A204.1 (cell line): ENCODE results near the gene VSTM2L.
"Not testable (repeated sequence)": the region's sequence is repeated elsewhere in the genome, so short reads cannot be mapped to it uniquely, and the experiment has no call there.

Source experiments
- FAIRE-seq: peaks from 2 replicates; lab custom pipeline; 2012; peaks lifted over from hg19 to GRCh38; lab: Jason Lieb, UNC

VSTM2L gene, protein sequence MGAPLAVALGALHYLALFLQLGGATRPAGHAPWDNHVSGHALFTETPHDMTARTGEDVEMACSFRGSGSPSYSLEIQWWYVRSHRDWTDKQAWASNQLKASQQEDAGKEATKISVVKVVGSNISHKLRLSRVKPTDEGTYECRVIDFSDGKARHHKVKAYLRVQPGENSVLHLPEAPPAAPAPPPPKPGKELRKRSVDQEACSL

DNA sequence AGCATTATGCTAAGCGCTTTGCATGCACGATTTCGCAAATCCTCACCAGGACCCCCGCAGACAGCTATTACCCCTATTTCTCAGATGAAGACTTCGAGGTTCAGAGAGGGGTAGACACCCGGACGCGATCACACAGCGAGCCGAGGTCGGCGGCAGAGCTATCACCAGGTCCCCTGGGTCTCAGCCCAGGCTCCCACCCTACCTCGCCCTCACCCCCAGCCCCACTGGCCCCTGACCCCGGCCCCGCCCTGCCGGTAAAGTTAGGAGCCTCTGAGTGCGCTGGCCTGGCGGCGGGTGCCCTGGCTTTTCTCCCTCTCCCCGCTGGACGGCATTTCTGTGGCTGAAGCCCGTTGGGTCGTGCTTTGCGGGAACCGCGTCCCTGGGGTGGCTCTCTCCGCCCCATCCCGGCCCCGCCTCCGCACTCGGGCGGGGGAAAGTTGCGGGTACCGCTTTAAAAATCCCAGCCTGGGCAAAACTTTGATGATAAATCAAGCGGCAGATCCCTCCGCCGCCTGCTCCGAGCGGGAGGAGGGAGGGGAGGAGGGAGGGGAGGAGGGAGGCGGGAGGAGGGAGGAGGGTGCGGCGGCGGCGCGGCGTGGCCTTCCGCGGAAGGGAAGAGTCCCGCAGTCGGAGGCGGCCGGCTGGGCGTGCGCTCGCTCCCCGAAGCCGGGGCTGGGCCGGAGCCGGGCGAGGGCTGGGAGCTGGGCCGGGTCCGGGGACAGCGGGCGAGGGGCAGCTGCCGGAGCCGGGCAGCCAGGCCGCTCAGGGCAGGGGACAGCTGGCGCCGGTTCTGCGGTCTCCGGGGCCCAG, at the start of gene VSTM2L:
Gene VSTM2L (plus strand): TSS at position 624 of the 810 bp plus-strand sequence. CDS start 224 bp downstream, outside the sequence.
- no peak for FAIRE-seq

DNA sequence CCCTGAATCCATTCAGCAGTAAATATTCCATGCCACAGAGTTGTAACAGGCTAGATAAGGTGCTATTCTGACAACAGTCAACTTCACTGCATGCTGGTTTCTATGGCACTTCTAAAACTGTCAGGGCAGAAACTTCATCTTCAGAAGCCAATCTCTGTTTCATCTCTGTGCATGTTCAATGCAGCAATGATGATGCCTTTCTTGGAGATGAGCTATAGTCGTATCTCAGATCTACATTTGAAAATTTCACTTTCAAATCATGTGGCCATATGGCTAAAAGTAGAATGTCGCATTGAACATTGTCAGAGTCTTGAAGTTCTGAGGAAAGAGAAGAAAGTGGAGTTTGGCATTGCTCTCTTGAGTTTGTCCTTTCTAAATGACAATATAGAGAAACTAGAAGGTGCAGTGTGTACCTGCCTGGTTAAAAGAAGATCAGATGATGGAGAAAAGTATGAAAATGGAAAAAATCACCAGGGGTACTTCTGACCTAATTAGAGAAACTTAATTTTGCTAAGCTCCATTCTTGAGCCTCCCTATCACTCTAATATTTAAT, 49.0 kb upstream of the VSTM2L start:
- FAIRE-seq = no peak

DNA sequence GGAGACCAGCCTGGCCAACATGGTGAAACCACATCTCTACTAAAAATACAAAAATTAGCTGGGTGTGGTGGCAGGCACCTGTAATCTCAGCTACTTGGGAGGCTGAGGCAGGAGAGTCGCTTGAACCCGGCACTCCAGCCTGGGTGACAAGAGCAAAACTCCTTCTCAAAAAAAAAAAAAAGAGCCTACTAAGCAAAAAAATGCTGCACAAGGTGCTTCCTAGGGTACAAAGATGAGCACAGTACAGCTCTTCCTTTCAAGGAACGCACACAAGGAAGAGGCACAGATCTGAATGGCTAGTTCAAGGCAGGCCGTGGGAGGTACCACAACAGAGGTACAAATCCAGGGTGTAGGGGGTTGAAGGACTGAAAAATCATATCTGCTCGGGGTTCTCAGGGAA, 46.9 kb upstream of the VSTM2L start:
- FAIRE-seq = not testable (repeated sequence)

DNA sequence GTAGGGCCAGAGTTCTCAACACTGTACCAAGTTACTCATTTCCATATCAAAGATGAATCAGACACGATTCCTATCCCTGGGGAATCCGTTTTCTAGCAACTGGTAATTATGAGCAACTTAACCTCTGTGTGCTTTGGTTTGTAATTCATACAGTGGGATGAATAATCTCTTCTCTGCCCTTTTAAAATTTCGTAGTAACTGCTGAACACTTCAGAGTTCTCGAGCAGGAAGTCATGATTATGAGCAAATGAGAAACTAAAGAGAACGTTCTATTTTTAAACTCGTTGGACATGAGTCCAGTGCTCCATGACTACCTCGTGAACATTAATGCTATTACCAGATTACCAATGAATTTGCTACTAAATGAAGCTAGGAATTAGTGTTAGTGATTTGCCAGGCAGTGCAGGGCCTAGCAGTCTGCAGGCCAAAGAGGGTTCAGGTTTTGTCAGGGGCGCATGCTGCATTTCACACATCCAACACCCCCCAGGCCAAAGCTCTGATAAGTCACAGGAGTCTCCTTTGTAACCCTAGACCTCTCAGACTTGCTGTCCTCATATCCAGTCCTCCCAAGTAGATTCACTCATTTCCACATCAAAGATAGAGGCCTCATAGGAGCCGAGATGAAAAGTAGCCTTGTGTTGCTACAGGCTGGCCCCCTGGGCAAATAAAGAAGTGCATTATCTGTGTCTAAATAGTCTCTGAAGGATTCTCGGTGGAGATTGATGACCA, 45.8 kb upstream of the VSTM2L start:
- FAIRE-seq = no peak

DNA sequence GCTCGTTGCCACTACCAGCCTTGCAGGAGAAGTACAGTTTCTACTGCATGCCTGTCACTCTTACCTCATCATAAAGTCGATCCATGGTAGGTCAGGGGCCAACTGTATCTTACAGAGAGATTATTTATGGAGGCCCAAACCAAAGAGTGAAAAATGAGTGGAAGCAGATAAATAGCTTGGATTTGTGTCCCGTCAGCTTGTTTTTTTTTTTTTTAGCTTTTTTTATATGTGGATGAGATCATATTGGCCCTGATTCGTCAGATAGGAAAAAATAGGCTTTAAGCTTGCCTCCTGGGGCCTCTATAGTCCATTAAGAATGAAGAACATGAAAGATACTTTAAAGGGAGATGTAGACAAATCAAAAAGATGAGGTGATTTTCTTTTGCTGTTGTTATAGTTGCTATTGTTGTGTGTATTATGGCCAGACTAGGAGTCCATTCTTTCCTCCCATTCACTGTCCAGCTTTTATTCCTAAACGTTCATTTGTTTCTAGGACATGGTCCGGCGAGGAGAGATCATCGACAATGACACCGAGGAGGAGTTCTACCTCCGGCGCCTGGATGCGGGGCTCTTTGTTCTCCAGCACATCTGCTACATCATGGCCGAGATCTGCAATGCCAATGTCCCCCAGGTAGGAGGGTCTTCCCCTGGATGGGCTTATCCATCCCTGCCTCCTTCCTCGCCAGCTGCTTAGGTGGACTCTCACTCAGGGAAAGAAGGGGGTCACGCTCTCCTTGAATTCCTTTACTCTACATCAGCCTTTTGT, 43.3 kb upstream of the VSTM2L start:
- no peak for FAIRE-seq

DNA sequence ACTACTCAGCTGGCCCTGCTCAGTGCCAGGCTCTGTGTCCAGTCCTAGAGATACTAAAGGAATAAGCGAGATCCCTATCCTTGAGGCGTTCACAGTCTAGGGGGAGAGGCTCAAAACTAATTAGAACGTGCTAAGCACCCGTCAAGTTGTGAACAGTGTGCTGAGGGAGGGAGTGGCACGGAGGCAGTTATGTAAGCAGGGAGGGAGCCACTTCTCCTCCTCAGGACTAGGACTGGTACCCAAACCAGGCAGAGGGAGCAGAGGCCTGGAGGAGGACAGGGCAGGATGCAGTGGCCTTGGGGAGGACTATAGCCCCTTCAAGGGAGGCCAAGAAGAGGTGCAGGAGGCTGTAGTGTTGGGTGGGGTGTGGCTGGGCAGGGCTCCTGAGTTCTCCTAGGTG, 39.6 kb upstream of the VSTM2L start:
- FAIRE-seq = no peak

DNA sequence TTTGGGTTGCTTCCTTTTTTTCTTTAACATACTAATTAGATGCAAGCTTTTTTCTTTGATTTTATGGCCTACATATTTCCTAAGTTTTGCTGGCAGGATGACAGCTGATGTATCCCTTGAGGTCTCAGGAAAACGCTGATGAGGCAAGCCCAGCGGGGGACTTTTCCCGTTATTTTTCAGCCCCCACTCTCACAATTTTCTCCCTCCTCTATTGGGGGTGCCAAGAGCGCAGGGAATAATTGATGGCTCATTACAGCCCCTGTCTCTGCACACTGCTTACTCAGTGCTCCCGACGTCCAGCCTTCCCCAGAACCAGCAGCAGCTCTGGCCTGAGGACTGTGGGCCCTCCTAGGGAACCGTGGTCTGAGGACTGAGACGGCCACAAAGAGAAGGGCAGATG, 38.6 kb upstream of the VSTM2L start:
- FAIRE-seq = no peak

DNA sequence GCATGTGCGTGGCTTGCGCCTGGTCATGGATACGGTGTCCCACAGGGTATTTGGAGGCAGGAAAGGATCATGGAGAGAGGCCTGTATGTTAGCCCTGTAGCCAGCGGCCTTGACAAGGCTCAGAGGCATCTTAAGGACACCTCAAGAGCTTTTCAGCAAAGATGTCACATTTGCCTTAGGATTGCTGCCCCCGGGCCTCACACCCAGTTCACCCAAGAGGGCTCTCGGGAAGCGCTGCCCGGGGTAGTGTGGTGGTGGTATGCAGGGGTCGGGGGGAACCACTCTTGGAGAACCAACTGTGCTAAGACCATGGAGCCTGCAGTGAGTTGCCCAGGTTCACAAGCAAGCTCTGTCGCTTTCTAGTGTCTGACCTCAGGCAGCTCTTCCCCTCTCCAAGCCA, 36.9 kb upstream of the VSTM2L start:
- no peak for FAIRE-seq

DNA sequence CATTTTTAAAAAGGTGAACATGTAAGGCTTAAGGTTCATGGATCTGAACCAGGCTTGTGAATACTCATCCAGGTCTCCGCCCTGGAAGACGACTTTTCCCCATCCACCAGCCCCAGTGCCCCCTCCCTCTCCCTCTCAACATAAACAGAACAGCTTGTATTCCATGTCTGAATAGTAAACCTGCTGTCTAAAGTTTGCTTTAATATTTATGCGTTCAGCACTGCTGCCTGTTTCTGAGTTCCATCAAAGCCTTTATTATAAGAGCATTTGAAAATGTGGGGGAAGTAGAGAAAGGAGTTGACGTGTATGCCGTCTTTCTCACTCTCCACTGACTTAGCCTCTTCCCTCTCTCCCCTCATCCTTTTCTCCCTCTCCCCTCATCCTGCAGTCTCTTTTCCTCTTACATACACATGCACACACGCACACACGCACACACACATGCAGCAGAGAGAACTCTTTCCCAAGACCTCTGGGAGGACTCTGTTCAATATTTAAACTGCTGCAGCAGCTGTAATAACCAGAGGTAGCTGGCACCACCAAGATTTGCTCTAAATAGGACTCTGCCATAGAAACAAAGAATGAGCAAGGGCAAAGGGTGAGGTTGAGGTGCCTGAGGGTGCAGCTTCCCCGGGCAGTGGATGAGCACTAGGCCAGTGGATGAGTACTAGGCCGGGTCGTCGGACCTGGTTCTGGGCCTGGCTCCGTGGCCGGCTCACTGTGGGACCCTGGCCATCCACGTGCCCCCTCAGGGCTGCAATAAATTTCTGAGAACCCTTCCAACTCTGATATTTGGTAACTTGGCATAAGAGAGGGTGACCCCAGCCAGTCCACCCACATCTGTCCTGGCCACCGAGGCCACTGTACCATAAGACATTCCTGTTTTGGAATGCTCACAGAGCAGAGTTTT, 35.4 kb upstream of the VSTM2L start:
- no peak for FAIRE-seq

DNA sequence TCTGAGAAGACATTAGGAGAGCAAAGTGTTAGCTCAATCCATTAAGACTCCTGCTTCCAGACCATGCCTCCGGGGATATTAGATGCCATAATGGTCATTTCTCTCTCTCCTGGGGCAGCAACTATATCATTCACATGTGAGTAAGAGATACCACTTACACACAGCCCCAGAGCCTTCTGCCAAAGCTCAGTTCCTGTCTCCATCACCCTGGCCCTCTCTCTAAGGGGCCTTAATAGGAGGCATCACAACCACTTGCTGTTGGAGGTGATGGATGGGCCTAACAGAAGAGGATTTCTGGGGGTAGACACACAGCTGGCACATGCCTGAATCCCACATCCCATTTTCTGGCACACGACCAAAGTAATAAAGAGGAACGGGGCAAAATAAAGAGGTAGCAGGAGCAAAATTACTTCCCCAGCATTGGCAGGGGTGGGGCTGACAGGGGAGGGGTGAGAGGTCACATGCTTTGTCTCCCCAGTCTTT, 34.0 kb upstream of the VSTM2L start:
- FAIRE-seq = no peak

DNA sequence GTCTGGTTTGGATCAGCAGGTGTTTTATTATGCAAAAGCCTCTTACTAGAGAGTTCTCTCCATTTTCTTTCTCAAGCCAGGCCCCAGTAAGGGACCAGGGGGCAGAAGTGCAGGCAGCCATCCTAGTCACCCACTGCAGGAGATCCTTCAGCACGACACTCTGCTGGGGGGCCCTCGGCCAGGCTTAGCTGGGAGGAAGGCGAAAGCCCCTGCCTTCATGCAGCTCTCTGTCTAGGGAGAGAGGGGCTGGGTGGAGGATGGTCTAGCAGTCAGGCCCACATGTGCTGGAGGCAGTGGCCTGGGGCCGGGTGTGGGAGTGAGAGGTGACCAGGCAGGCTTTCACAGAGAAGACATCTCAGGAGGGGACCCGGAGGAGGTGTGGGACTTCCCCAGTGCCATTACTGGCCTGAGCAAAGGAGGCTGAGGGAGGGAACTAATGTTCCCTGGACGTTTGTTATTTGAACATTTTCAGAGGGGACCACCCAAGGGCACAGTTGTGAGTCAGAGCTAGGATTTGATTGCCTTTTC, 33.5 kb upstream of the VSTM2L start:
- no peak for FAIRE-seq

DNA sequence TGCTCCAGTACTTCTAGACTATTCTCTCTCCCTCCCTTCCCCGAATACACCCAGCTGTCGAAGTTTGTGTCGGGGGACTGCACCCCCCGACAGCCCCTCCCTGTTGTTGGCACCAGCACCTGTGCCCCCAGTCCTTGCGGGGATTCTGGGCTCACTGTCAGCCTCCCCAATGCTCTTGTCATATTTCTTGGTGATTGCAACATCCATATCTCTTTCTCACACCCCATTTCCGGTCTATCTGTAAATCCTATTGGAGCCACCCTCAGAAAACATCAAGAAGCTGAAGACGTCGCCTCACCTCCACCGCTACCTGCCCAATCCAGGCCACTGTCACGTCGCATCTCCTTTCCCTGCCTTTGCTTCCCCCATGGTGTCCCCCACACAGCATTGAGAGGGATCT, 32.6 kb upstream of the VSTM2L start:
- FAIRE-seq = no peak

DNA sequence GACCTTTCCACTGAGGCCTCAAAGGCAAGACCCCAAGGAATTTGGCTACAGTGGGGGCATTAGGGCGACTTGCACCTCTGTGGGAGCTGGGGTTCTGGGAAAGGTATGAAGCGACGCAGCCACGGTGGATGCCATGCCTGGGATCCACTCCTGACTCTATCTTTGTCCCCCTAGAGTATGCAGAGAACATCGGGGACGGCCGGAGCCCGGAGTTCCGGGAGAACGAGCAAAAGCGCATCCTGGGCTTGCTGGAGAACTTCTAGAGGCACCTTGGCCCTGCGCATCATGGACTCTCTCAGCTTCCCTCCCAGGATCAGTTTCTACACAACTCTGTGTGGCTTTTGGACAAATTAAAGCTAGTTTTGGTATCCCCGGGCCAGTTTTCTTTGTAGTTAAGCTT, 31.2 kb upstream of the VSTM2L start:
- no peak for FAIRE-seq

DNA sequence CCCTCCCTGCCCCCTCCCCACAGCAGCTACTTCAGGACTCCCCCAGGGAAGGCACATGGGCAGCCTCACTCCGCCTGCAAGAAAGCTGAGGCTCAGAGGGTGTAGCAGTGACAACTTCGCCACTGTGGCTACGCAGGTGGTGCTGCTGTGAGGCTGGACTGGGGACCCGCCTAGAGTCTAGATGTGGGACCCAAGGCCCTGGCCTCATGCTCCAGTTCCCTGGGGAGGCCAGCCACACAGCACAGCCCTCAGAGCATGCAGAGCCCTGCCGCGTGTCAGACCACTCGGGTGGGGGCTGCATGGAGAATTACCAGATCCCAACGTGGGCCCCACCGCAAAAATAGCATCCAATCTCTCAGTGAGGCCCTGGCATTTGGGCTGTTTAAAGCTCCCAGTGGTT, 30.8 kb upstream of the VSTM2L start:
- no peak for FAIRE-seq

DNA sequence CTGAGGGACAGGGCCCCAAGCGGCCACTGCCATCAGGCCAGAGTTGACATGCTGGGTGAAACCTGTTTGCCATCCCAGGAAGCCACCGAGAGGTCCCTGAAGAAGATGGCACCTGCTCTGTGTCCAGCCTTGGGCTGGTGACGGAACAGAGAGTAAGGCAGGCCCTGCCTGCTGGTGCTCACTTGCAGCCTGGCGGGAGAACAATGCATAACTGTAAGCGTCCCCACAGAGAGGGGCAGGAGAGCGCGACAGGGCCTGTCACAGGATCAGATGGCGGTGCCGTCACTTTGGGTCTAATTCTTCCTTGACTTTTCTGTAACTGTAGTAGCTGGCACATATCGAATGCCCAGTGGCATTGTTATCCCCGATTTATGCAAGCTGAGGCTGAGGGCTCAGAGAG, 29.0 kb upstream of the VSTM2L start:
- no peak for FAIRE-seq

DNA sequence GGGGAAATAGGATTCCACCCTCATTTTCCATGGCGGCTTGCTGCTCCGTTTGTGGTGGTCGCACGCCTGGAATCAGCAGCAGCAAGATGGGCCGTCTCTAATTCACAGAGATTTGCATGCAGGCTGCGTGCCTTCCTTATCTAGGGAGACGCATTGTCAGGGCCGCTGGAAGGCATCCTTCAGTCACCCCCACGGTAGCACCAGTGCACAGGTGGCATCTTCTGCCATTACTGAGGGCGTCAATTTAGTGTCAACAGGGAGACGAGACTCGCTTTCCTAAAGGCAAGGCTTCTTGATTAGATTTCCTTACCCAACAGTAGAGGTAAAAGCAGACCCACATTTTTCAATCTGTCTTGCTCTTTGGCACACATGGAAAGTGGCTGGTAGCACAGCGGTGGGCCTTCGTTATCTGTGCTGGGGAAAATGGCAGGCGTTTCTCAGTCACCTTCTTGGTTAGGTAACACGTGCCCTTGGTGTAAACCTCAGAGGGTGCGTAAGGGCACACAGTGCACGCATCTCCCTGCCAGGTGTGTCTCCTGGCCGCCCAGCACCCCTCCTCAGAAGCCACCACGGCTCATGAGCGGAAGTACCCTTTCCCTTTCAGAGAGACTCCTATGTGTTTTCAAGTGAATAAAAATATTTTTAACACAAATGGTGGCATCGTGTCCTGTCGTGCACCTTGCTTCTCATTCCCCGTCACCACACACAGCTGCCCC, 27.3 kb upstream of the VSTM2L start:
- no peak for FAIRE-seq

DNA sequence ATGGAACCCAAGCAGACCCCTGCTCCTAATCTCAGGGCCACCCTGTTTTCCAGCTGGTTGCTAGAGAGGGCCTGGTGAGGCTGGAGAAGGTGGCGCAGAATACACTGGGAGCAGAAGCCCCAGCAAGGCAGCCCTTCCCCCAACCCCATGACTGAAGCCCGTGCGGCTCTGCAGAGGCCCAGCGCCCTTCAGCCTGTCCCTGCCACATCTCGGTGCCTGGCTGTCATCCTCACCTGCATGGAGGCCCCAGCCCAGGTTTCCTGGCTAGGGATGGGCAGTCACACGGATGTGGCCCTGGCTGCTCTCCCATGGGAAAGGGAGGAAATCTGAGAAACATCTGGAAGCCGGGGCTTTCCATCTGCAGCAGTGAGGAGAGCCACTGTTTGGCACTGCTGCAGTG, 26.1 kb upstream of the VSTM2L start:
- no peak for FAIRE-seq

DNA sequence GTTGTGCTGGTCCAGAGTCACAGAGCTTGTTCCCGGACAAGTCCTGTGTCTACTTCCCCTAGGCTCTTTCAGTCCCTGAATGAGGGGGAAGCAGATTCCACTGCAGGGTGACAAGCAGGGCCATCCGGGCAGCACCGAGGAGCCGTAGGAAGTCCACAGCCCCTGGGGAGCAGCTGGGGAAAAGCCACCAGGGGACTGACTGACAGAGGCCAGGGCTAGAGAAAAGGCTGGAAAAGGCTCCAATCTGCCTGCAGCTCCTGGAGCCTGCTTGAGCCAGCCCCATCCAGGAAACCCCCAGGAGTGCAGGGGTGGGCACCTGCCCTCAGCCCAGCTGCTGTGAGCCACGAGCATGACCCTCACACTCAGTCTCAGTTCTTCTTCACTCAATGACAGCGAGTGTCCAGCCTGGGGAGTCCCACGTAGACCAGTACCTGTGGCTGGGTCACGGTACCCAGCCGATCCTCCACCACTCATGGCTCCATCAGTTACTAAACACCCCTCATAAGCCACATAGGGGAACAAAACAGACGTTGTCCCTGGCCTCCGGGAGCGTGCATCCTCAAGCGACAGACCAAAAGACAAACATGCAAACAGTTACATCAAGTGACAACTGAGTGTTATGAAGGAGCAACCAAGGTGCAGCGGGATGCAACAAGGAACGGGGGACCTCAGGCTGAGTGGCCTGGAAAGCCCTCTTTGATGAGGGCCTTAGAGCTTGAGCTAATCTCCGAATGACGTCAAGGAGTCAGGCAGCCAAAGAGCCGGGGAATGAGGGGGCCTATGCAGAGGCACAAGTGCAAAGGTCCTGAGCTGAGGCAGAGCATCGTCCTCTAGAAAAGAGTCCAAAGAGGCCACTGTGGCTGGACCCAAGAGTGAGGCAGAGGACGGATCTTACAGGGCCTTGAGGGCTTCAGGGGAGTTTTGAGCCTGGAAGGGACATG, 24.8 kb upstream of the VSTM2L start:
- FAIRE-seq = no peak
